NCI-H2029 treated with DMSO at 0.1 percent for 48 hours (cell line): ENCODE results near the gene BNIP5.

Experiments used
- DNase-seq: peaks from one replicate; lab custom pipeline; 2025; lab: John Stamatoyannopoulos, UW

BNIP5 gene

DNA sequence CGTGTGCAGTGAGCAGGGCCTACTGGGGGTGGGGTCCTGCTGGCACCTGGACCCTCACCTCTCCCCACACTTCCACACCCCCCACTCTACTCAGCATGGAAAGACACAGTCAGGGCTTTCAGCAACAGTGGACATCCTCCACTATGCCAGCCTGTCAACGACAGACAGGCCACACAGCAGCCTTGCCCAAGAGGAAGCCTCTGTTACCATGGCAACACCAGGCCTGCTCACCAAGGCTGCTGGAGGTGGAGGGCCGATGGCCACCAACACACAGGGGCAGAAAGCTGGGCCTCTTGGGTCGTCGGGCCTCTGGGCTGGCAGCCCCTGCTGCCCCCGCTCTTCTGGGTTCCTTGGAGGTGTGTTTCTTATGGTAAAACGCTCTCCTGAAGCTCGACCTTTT, 13.6 kb downstream of the BNIP5 start:
- DNase-seq: no peak

DNA sequence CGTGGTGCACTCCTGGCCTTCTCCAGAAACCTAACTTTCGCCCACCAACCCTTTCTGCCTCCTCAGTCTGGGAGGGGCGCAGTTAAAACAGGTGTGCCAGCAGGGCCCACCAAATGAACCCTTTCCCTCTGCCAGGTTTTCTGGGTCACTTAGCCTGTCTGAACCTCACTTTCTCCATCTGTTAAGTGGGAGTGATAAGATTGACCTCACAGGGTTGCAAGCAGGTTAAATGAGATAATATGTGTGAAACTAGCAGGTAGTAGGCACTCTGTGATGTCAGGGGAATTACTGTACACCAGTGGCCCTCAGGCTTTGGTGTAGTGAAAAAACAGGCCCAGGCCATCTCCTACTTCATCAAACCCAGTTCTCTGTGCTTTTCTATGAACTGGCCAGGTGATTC, 14.1 kb downstream of the BNIP5 start:
- DNase-seq: no peak

DNA sequence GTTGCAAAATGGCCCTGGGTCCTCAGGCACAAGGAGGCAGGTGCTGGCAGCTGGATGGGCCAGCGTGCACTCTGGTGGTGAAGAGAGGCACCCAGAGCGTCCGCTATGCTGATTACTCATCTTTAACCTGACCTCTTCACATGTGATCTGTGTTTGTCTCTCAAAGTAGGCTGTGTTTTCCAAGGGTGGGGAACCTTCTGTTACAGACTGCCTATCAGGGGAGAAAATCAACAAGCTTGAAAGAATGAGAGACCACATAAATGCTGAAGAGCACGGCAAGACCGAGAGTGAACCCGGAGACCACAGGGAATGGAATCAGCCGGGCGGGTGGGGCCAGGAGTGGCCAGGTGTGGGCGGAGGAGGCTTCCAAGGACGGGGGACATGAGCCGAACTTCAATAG, 16.2 kb downstream of the BNIP5 start:
- DNase-seq: peak; percentile 84

DNA sequence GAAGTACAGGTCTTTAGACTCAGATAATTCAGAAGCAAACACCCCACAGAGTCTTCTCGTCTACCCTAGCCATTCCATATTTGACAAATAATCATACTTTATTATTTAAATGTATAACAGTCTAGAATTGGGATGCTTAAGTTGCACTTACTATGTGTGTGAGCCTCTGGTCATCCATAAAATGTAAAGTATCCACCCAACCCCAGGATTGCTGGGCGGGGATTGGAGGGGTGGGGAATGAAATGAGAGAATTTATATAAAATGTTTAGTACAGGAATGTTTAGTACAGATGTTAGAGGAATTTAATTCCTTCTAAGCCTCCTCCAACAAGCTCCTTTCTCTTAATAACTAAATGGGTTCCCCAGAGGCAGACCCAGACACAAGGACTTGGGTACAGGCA, 16.9 kb downstream of the BNIP5 start:
- DNase-seq: no peak

DNA sequence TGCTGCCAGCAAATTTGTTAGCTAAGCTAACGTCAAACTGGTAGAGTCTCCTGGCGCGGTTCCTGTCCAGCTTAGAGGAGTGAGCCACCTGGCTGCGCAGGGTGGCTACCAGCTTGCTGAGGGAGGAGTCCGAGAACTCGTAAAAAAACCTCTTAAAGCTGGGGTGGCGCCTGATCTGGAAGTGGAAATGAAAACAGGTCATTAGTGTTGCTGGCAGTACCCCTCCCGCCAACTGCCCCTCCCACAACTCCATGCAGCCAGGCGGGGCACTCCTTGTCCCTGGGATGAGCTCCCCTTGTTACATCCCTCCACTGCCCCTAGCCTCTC, 17.3 kb downstream of the BNIP5 start:
- DNase-seq: peak; percentile 98

DNA sequence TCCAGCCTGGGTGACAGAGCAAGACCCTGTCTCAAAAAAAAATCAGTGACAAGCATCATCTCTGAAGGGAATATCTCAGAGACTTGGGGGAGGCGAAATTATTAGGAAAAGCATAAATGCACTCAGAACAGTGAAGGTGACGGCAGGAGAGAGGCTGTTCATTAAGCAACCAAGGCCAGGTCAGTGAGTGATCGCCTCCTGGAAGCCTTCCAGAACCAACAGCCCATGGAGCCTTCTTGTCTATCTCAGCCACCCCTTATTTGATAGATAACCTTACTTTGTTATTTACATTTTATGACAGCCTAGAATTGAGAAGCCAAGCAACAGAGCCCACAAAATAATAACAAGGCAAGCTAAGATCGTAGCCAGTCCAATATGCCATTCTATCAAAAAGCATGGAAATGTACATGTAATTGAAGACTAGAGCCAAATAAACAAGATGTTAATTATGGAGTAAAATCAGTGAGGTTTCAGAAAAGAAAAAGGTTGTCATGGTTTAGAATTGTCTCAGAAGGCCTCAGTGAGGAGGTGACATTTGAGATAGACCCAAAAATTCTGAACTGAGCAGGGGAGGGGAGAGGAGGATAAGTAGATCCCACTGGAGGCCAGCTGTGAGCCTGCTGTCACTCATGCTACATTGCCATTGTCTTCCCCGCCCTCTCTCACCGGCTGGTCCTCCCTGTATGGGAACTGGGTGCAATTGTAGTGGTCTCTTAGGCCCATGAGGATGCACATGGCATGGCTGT, 17.8 kb downstream of the BNIP5 start:
- peak; percentile 83 for DNase-seq

DNA sequence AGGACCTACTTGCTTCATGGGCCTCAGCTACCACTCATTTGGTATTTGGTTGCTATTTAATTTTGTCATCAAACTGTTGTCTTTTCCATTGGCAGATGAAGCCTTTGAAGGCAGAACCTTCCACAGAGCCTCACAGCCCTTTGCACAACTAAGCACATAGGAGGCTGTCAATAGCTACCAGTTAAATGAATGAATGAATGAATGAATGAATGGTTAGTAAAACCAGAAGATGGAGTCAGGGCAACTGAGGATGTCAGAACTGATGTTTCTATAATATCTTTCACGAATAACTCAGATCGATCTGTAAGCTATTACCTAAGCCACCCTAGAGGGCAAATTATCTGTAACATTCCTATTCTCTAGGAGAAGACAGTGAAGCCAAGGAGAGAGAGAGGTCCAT, 19.1 kb downstream of the BNIP5 start:
- no peak for DNase-seq

DNA sequence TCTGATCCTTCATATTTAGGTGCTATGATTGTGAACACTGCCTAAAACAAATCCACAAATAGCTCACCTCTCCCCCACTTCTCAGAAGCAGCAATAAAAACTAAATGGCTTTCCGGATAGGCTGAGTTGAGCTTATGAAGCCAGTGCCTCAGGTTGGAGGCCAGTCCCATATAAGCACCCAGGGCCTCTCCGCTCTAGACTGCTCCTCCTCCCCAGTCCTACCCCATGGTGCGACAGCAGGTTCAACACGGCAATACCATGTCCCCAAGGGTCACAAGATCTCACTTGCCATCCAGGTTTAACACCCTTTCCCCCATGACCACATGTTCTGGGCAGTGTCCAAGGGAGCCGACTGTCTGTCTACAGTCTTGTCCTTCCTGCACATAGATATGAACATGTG, 20.8 kb downstream of the BNIP5 start:
- no peak for DNase-seq

DNA sequence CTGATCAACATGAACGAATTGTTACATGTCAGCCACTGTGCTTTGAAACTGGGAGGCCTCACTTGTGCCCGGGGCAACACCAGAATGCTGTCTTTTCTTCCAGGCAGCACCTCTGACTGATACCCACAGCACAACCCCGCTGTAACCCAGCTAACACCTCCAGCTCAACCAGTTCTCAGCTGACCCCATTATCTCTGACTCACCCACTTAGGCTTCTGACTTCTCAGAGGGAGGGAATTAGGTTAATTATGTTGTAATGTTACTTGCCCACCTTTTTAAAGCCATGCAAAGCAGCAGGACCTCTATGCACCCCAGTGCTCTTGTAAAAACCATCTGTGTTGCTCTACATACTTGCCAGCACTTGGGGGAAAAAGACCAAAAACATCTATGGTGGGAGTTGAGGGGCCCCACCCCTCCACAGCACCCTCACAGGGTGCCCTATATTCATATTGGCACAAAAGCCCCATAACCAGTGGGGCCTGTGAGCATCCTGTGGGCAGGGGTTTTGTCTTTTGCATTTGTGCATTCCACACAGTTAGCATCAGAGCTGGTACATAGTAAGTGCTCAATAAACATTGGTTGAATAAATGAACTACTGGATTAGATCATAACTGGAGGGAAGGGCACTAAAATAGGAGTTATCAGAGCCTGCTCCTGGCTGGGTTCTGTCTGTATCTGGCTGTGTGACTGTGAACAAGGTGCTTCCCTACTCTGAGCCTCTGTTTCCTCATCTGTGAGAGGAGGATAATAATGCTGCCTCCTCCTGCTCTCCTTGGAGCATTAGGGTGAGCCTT, 22.3 kb downstream of the BNIP5 start:
- DNase-seq: no peak

DNA sequence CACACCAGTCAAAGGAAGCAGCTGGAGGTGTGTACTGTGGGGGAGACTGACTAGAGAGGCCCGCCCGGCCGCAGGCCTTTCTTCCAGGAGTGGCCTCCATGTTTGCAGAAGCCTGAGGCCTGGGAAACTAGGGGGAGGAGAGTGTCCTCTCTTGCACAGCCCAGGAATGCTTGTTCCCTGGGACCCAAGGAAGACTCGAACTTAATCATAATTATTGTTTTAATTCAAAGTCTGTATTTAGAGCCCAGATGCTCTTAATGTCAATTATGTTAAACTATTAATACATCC, 23.1 kb downstream of the BNIP5 start:
- no peak for DNase-seq

DNA sequence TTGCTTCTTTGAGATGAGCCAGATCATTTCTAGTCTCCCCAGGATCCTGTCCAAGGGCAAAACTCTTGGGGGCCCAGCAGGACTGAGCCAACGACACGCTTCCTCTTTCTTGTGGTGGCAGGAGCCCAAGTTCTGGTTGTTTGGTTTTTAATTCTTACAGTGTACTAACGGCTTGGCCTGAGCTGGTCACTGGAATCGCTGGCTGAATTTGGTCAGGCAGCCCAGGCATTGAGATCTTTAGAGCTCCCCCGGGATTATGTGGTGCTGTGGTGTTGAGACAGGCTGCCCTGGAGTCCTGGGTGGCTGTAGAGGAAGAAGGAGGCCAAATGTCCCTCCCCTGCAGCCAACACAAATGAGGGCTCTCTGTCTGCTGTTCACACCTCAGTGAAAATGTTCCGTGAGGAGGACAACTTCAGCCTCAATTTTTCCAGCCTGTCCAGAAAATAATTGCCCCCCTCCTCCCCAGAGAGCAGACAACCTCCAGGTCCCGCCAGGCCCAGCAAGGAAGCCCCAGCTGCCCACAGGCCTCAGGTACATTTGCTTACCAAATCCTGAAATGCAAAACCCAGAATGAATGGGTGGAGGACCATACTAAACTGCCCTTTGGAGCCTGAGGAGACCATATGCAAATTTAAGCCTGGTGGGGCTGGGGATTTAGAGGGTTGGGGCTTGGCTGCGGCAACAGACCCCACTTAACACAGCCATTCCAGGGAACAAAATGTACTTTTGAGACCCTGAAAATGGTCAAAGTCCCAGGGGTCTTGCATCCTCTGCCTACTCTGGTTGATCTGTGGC, 23.6 kb downstream of the BNIP5 start:
- no peak for DNase-seq

DNA sequence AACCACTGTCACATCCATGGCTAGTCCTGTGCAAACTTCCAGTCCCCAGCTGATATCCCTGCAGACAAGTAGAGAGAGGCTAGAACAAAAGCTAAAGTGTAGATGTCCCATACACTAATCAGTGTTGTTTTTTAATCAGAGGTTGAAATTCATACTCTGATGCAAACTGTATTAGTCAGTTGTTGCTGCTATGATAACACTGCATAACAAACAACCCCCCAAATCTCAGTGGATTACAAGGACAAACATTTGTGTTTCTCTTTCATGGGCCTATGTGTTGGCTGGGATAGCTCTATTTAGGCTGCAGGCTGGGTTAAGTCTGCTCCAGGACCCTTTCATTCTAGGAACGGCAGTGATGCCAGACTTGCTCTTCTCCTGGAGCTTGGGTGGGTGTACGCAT, 26.8 kb downstream of the BNIP5 start:
- no peak for DNase-seq

DNA sequence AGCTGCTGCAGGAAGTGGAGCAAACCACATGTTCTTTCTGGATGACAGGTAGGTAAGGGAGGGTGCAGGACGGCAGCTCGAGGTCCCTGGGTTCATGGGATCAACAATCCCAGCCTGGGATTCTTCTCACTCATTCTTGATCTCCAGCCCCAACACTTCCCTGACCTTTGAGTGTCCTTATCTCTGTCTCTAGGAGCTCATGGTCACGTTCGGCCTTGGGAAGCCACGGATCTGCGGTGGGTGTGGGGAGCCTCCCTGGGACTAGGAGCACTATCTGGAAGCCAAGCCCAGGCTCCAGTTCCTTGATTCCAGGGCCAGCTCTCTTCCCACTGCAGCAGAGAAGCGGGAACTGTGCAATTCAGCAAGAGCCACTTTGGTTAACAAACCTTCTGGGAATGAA, 27.5 kb downstream of the BNIP5 start:
- DNase-seq: no peak

DNA sequence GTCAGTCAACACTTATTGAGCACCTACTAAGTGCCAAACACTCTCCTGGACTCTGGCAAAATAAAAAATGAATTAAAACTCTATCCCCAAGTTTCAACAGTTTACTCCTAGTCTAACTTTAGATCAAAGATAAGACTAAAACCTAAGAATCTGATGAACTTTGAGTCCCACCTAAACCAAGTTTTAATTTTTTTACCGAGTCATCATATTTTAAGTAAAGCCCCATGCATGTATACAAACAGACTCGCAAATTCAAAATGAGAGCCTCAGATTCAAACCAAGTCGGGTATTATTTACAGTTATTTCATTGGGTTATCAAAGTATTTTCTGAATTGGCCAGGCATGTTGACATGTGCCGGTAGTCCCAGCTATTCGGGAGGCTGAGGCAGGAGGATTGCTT, 28.2 kb downstream of the BNIP5 start:
- no peak for DNase-seq

DNA sequence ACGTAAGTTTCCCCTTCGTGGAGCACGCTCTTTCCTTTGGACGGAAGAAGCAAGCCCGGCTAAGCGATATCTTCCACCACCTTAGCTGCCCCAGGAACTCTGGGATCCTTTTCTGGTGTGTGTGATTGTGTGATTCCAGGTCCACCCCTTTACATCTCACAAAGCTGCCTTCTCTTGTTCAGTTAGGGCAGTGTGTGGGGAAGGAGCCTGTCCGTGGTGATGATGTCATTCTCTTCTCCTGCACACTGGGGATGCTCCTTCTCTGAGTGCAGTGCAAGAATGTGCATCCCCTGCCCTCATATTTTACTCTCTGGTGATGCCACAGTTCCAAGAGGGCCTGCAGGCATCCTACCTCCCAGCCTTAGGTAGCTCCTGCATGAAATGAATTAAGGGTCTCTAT, 30.3 kb downstream of the BNIP5 start:
- no peak for DNase-seq

DNA sequence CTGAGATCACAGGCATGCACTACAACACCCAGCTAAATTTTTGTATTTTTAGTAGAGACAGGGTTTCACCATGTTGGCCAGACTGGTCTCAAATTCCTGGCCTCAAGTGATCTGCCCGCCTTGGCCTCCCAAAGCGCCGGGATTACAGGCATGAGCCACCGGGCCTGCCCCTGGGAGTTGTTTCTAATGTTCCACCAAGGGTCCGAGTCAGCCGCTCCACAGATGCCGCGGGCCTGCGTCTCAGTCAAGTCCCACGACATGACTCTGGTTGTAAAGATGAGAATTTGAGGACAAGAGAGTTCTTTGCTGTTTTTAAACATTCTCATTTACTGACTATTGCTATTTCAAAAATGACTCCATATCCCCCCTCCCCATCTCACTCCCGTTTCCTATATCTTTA, 30.8 kb downstream of the BNIP5 start:
- DNase-seq: no peak

DNA sequence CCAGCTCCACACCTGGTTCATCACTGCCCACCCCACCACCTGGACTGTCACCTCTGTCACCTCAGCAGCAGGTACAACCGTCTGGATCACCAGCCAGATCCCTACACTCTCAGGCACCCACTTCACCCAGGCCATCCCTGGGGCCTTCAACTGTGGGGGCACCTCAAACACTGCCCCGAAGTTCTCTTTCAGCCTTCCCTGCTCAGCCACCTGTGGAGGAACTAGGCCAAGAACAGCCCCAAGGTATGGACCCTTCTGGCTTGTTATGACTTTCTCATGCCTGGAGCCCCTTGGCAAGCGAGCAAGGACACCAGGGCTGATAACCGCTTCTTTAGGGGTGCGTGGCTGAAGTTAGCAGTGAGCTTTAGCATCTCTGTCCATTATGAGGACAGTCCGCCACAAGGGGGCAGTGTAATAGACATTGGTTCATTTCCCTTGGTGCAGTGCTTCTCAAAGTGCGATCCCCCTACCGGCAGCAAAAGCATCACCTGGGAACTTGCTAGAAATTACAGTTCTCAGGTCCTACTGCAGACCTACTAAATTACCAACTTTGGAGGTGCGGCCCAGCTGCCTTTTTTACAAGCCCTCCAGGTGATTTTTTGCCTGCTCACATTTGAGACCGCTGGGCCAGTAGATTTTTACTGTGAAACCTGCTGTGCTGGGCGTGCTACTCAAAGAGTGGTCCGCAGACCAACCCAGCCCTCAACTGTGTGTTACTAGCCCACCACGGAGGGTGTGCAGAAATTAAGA, 34.3 kb downstream of the BNIP5 start:
- DNase-seq: peak; percentile 63

DNA sequence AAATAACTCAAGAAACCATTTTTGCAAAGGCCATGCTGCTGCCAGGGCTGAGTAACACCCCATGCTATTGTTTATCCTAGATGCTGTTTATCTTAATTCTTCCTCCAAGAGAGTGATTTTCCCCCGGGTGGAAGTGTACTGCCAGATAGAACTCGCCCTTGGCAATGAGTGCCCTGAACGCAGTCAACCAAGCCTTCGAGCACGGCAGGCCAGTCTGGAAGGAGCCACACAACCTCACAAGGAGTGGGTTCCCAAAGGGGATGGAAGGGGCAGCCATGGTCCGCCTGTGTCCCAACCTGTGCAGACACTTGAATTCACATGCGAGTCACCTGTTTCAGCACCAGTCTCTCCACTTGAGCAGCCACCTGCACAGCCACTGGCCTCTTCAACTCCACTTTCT, 34.9 kb downstream of the BNIP5 start:
- no peak for DNase-seq

DNA sequence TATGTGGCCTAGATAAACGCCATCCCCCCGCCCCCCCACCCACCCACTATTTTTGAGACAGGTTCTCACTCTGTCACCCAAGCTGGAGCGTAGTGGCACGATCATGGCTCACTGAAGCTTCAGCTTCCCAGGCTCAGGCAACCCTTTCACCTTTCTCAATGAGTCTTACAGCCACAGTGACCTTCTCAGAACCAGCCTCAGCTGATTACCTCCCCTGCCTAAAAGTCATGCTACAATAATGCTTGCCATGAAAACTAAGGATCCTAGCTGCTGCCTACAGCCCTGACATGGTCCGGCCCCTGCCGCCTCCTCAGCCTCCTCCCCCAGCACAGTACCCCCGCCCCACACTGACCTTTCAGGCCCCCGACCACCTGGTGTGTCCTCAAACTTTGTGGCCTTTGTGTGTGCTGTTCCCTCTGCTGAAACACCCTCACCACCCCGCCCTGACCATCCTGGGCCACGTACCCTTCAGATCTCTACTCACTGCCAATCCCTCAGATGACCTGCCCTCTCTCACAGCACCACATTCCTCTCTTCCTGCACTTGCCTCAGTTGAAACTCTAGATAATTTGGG, 35.5 kb downstream of the BNIP5 start:
- DNase-seq: no peak

DNA sequence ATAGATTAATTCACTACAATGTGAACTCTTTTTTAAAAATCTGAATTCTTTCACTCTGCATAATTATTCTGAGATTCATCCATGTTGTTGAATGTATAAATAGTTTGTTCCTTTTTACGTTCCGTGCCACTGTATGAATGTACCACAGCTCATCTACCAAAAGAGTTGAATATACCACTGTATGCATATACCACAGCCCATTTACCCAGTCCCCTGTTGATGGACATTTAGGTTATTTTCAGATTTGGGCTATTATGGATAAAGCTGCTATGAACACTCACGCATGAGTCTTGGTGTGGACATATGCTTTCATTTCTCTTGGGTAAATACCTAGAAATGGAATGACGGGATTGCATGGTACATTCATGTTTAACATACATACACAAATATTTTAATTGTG, 38.7 kb downstream of the BNIP5 start:
- DNase-seq: no peak

DNA sequence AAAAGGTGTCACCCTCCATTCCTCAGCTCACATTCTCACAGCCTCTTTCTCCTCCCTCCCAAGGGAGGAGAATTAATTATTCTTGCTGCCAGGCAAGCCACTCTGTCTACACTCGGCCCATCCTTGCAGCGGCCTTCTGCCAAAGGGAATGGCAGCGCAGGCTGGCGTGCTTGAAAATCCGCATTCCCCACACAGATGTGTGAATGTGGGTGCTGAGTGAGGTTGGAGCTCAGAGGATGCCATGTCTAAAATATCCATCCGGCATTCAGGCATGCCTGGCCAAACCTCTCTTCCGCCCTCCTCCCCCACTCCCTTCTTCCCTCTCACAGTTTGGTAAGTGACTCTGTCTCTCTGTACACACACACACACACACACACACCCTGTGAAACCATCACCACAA, 39.2 kb downstream of the BNIP5 start:
- DNase-seq: no peak

DNA sequence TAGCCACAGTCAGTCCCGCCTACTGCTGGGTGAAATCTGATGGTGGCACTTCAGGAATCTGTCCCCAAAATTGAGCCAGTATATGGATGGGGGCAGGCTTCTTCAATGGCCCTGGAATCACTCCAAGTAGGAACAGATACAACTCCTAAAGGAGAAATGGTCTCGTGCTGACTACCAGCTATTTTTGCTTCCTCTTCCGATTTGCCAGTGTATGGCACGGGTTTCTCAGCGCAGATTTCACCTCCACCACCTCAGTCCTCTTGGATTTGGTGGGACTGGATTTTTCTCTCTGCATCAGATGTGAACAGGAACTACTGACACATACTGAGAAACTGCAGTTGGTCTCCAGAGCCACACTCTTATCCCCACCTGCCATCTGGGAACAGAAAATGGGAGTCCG, 39.6 kb downstream of the BNIP5 start:
- no peak for DNase-seq
